Neural progenitor cell (in vitro differentiated cells): ENCODE data around the gene PLEKHA7. TPM values are rescaled to one million over a fixed set of nuclear protein-coding genes. Genes with fewer than 3 reads are reported as not detected.
A peak's percentile ranks its signal among the peaks of the same experiment; 100 is the strongest.
"Not testable (repeated sequence)": the region's sequence is repeated elsewhere in the genome, so short reads cannot be mapped to it uniquely, and the experiment has no call there.

Source experiments
- DNase-seq: peaks from one replicate; pipeline ENCODE4 v3.0.0-alpha.2; 2016; ENCODE audit warnings: low spot score
- H2AFZ ChIP-seq: fragments of 200-600 bp; sonication (generic); replicated peaks from 2 replicates; pipeline ENCODE4 v1.6.1; 2016; ENCODE audit warnings: antibody characterized with exemption
- H3F3A ChIP-seq: fragments of 200-600 bp; sonication (generic); 2 replicates; pipeline ENCODE4 v1.6.1; 2016; ENCODE audit warnings: antibody characterized with exemption, low read depth
- H3K27ac ChIP-seq: fragments of 200-600 bp; sonication (generic); 2 replicates; pipeline ENCODE4 v1.5.1; 2016; ENCODE audit warnings: mild to moderate bottlenecking
- H3K27me3 ChIP-seq: fragments of 200-600 bp; sonication (generic); 2 replicates; pipeline ENCODE4 v1.6.1; 2016; ENCODE audit warnings: mild to moderate bottlenecking, moderate library complexity
- H3K36me3 ChIP-seq: fragments of 200-600 bp; sonication (generic); 2 replicates; pipeline ENCODE4 v1.5.1; 2016
- H3K4me1 ChIP-seq: fragments of 200-600 bp; sonication (generic); 2 replicates; pipeline ENCODE4 v1.6.1; 2016; ENCODE audit warnings: mixed run types
- H3K4me2 ChIP-seq: fragments of 200-600 bp; sonication (generic); 2 replicates; pipeline ENCODE4 v1.6.1; 2016
- H3K4me3 ChIP-seq: fragments of 200-600 bp; sonication (generic); 2 replicates; pipeline ENCODE4 v1.5.1; 2016
- H3K79me2 ChIP-seq: fragments of 200-600 bp; sonication (generic); 2 replicates; pipeline ENCODE4 v1.6.1; 2016; ENCODE audit warnings: low read depth
- H3K9ac ChIP-seq: fragments of 200-600 bp; sonication (generic); 2 replicates; pipeline ENCODE4 v1.6.1; 2016
- H3K9me3 ChIP-seq: fragments of 200-600 bp; sonication (generic); 2 replicates; pipeline ENCODE4 v1.5.1; 2016; ENCODE audit warnings: low read depth
- H4K20me1 ChIP-seq: fragments of 200-600 bp; sonication (generic); 2 replicates; pipeline ENCODE4 v1.6.1; 2016; ENCODE audit warnings: low read depth
- H3K27ac Mint-ChIP-seq: 3 replicates; pipeline ENCODE4 v1.8.0; 2021; ENCODE audit warnings: mixed read lengths
- H3K27me3 Mint-ChIP-seq: 2 replicates; pipeline ENCODE4 v1.8.0; 2022; ENCODE audit warnings: low read depth, mild to moderate bottlenecking, inconsistent platforms, moderate library complexity, mixed read lengths; ENCODE audit not compliant: insufficient read depth
- H3K36me3 Mint-ChIP-seq: 3 replicates; pipeline ENCODE4 v1.8.0; 2021; ENCODE audit warnings: mixed read lengths
- H3K4me1 Mint-ChIP-seq: 3 replicates; pipeline ENCODE4 v1.8.0; 2021; ENCODE audit warnings: mixed read lengths
- H3K4me3 Mint-ChIP-seq: 3 replicates; pipeline ENCODE4 v1.8.0; 2021; ENCODE audit warnings: mild to moderate bottlenecking, moderate library complexity, mixed read lengths
- H3K9me3 Mint-ChIP-seq: 3 replicates; pipeline ENCODE4 v1.8.0; 2020; ENCODE audit warnings: mixed read lengths
- EZH2 ChIP-seq: fragments of 200-600 bp; sonication (generic); IDR thresholded peaks from 2 replicates; pipeline ENCODE4 v1.6.1; 2017; ENCODE audit warnings: antibody characterized with exemption, mild to moderate bottlenecking, moderate library complexity
- EZH2phosphoT487 ChIP-seq: fragments of 200-600 bp; sonication (generic); IDR thresholded peaks from 2 replicates; pipeline ENCODE4 v1.6.1; 2017; ENCODE audit warnings: antibody characterized with exemption
- total RNA-seq: library from RNA; depleted of rRNA; stranded (reverse); fragments of >200 nt; gene quantifications from 2 replicates; pipeline ENCODE4 v1.2.3, GENCODE V29; 2015; ENCODE audit warnings: low replicate concordance
- TF ChIP-seq, protein P1 (sequence below): fragments of 200-600 bp; sonication (generic); IDR thresholded peaks from 2 replicates; pipeline ENCODE4 v1.5.1; 2017; ENCODE audit warnings: antibody characterized with exemption, mild to moderate bottlenecking

PLEKHA7 gene
- total RNA-seq, result 20.3 and 24.0 TPM in 2 replicates

DNA sequence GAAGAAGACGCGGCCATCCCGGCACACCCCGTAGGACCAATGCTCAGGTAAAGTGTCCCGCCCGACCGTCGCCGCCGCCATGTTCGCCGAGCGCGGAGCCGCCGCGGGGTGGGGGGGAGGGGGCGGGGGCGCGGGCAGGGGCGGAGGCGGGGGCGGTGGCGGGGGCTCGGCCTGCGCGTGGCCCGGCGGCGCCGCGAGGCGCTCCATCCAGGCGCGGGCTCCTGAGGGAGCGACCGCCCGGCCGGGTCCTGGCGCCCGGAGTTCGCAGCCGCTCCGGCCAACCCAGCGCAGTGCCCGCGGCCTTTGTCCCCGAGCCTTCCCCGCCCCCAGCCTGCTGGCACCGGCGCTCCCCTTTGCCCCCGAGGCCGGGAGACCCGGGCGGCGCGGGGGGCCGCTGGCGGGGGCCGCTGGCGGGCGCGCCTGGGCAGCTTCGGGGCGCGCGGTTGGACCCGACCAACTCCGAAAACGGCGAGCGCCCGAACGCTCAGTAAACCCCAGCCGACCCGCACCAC is at the start of gene PLEKHA7:
Gene PLEKHA7, minus strand, starts transcription at position 94 of the 512 bp plus-strand sequence. Its CDS starts 13 bp downstream, at position 81.
- no peaks in the 10 kb centered on the region for H3K9me3 ChIP-seq
- H3K36me3 ChIP-seq, result no peaks in the 10 kb centered on the region
- peaks cover 8% of the 10 kb centered on the region for H3K4me1 ChIP-seq
- H3K9ac ChIP-seq, result no peak within 1 kb of the TSS
- peaks cover 32% of the 10 kb centered on the region for H4K20me1 ChIP-seq
- TF ChIP-seq, protein P1, sequence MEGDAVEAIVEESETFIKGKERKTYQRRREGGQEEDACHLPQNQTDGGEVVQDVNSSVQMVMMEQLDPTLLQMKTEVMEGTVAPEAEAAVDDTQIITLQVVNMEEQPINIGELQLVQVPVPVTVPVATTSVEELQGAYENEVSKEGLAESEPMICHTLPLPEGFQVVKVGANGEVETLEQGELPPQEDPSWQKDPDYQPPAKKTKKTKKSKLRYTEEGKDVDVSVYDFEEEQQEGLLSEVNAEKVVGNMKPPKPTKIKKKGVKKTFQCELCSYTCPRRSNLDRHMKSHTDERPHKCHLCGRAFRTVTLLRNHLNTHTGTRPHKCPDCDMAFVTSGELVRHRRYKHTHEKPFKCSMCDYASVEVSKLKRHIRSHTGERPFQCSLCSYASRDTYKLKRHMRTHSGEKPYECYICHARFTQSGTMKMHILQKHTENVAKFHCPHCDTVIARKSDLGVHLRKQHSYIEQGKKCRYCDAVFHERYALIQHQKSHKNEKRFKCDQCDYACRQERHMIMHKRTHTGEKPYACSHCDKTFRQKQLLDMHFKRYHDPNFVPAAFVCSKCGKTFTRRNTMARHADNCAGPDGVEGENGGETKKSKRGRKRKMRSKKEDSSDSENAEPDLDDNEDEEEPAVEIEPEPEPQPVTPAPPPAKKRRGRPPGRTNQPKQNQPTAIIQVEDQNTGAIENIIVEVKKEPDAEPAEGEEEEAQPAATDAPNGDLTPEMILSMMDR, result no peak
- TF ChIP-seq EZH2 (no peak), EZH2phosphoT487 (no peak)
- peak; percentile 74 for DNase-seq
- H3K4me2 ChIP-seq, result peak within 1 kb of the TSS; percentile 96
- peaks cover 25% of the 10 kb centered on the region for H3K27me3 ChIP-seq
- peaks cover 18% of the 10 kb centered on the region for H3K79me2 ChIP-seq
- Mint-ChIP-seq H3K4me3 (peak within 1 kb of the TSS; percentile 98), H3K4me1 (peaks cover 6% of the 10 kb centered on the region), H3K9me3 (no peaks in the 10 kb centered on the region), H3K27me3 (peaks cover 7% of the 10 kb centered on the region), H3K27ac (peak within 1 kb of the TSS; percentile 92), H3K36me3 (no peaks in the 10 kb centered on the region)
- peak within 1 kb of the TSS; percentile 92 for H3K4me3 ChIP-seq
- no peak within 1 kb of the TSS for H3K27ac ChIP-seq
- H2AFZ ChIP-seq, result peak within 1 kb of the TSS; percentile 98
- H3F3A ChIP-seq, result peaks cover 29% of the 10 kb centered on the region

DNA sequence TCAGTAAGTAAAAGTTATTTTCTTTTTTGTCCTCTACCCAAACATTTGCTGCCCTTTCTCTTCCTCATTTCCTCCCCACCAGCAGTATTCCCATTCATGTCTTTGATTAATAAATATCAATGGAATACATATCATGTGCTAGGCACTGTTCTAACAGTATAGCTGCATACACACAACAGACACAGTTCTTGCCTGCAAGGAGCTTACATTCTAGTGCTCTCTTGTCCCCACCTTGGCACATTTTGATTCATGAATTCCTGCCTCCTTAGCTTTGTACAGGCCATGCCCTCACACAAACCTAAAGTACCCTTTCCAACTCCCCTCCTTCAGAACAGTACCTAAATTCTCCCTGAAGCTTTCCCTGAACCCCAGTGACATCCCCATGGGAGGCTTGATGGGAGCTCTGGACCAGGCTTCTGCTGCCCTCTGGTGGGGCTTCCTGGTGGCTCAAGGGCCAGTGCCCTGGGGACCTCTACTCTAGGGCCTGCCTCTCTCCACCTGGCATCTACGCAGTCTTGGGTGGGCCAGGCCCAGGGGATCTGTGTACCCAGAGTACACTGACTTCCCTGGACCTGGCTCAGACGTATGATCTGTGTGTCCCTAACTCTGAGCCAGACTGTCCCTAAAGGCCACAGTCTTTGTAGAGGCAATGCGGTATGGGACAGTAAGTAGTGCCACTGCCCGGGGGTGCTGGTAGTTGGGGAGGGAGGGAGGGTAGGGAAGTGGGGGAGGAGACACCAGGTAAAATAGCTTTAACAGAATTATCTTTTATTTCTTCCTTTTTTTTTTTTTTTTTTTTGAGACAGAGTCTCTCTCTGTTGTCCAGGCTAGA is 49.2 kb upstream of the PLEKHA7 start:
- Histone ChIP-seq H3K36me3 (no peaks in the 10 kb centered on the region), H3K4me3 (no peak overlapping the region), H3K9ac (no peak overlapping the region), H3K4me1 (no peaks in the 10 kb centered on the region), H3K27ac (no peak overlapping the region), H3K9me3 (no peaks in the 10 kb centered on the region), H3K27me3 (no peaks in the 10 kb centered on the region), H3K79me2 (no peaks in the 10 kb centered on the region), H4K20me1 (no peaks in the 10 kb centered on the region), H3K4me2 (no peak overlapping the region), H2AFZ (no peak overlapping the region), H3F3A (no peaks in the 10 kb centered on the region)
- Mint-ChIP-seq H3K4me3 (peak overlapping the region; percentile 9), H3K4me1 (no peaks in the 10 kb centered on the region), H3K27ac (no peak overlapping the region), H3K9me3 (peaks cover 9% of the 10 kb centered on the region), H3K36me3 (peaks cover 2% of the 10 kb centered on the region), H3K27me3 (peaks cover 2% of the 10 kb centered on the region)
- peak; percentile 81 for DNase-seq
- TF ChIP-seq, protein P1, result peak; percentile 92
- TF ChIP-seq EZH2, result no peak

GRCh38 chr11:17051146-17051545 is 36.9 kb upstream of the PLEKHA7 start:
- H3K4me2 ChIP-seq, H4K20me1 ChIP-seq, H3K9ac ChIP-seq, H3K27me3 ChIP-seq, H3K9me3 ChIP-seq, H3K4me1 Mint-ChIP-seq, H3K36me3 ChIP-seq, H3K27ac Mint-ChIP-seq, DNase-seq, H2AFZ ChIP-seq, H3K4me1 ChIP-seq, H3K27ac ChIP-seq, H3K27me3 Mint-ChIP-seq, H3K4me3 ChIP-seq, H3K4me3 Mint-ChIP-seq, H3K79me2 ChIP-seq: not testable (repeated sequence)
- Mint-ChIP-seq H3K36me3 (peaks cover 13% of the 10 kb centered on the region), H3K9me3 (peaks cover 13% of the 10 kb centered on the region)
- peaks cover 14% of the 10 kb centered on the region for H3F3A ChIP-seq

- H3K4me1 Mint-ChIP-seq, H3K27me3 Mint-ChIP-seq: not testable (repeated sequence)
These were observed 34.3 kb upstream of the PLEKHA7 start for GRCh38 chr11:17048491-17048890.

More at GRCh38 chr11:17048491-17048890, 34.3 kb upstream of the PLEKHA7 start:
- H2AFZ ChIP-seq, H3K27me3 ChIP-seq, H3K4me3 Mint-ChIP-seq, H3K9me3 ChIP-seq, H3K4me2 ChIP-seq, H3K9ac ChIP-seq, H3F3A ChIP-seq, H4K20me1 ChIP-seq, H3K79me2 ChIP-seq, H3K36me3 ChIP-seq, H3K27ac ChIP-seq, H3K4me1 ChIP-seq, DNase-seq, H3K4me3 ChIP-seq: not testable (repeated sequence)
- H3K27ac Mint-ChIP-seq, result peak overlapping the region; percentile 50
- H3K9me3 Mint-ChIP-seq, result peaks cover 13% of the 10 kb centered on the region
- H3K36me3 Mint-ChIP-seq, result peaks cover 13% of the 10 kb centered on the region
